Heart right ventricle (tissue), 16 donors: ENCODE measurements around the gene PAX3. TPM values are rescaled to one million over a fixed set of nuclear protein-coding genes. Genes with fewer than 3 reads are reported as not detected.

Source experiments
- ATAC-seq, 8 donors: fragments of 200-7000 bp; cut with Tn5 transposase; one replicate each; pipeline ENCODE4 v1.9.1; 2020; ENCODE audit warnings: mild to moderate bottlenecking in 8 of 8, moderate library complexity in 8 of 8, moderate number of reproducible peaks in 1 of 8
- DNase-seq, 2 donors: peaks; one replicate each; pipeline ENCODE4 v3.0.0-alpha.2; 2020
- H3K27ac ChIP-seq, 10 donors: fragments of 200-600 bp; sonication (generic) in 2 of 10; one replicate each; pipeline versions ENCODE4 v1.5.0 to v1.8.0; 2020 to 2022; ENCODE audit warnings: mild to moderate bottlenecking in 3 of 10
- H3K27me3 ChIP-seq, 7 donors: fragments of 200-600 bp; one replicate each; pipeline ENCODE4 v1.8.0; 2021 to 2022; ENCODE audit warnings: mild to moderate bottlenecking in 2 of 7
- H3K36me3 ChIP-seq, 9 donors: fragments of 200-600 bp; sonication (generic) in 1 of 9; one replicate each; pipeline versions ENCODE4 v1.5.0 to v1.8.0; 2020 to 2022; ENCODE audit warnings: mild to moderate bottlenecking in 2 of 9
- H3K4me1 ChIP-seq, 9 donors: fragments of 200-600 bp; sonication (generic) in 1 of 9; one replicate each; pipeline versions ENCODE4 v1.5.0 to v1.8.0; 2020 to 2022; ENCODE audit warnings: mild to moderate bottlenecking in 4 of 9
- H3K4me3 ChIP-seq, 10 donors: fragments of 200-600 bp; sonication (generic) in 2 of 10; one replicate each; pipeline versions ENCODE4 v1.5.0 to v1.8.0; 2020 to 2022; ENCODE audit warnings: mild to moderate bottlenecking in 7 of 10, moderate library complexity in 2 of 10
- H3K9me3 ChIP-seq, 11 donors: fragments of 200-600 bp in 10 of 11; sonication (generic) in 2 of 11; one replicate each; pipeline versions ENCODE4 v1.5.0 to v1.8.0; 2013 to 2022; ENCODE audit warnings: mild to moderate bottlenecking in 2 of 11, control low read depth in 1 of 11, moderate library complexity in 1 of 11
- CTCF ChIP-seq, 9 donors: fragments of 200-600 bp; sonication (generic) in 2 of 9; IDR thresholded peaks; one replicate each; pipeline versions ENCODE4 v1.5.0 to v1.8.0; 2021 to 2022; ENCODE audit warnings: antibody characterized with exemption in 9 of 9, mild to moderate bottlenecking in 5 of 9, moderate library complexity in 1 of 9
- WGBS, 2 donors: extraction: QIAGEN DNeasy Blood & Tissue Kit; methylation state at CpG; one replicate each; pipeline ENCODE4 v1.1.7; 2013; ENCODE audit warnings: inconsistent platforms in 1 of 2; 5-methylcytosine and 5-hydroxymethylcytosine counted together
- intact Hi-C, 10 donors: fragments of 100-400 bp; cut with DNase I; formaldehyde crosslinking; loops; one replicate each; pipeline versions ENCODE4 v1.11.1 to v1.14.2; 2022
- polyA plus RNA-seq, 2 donors: library from polyadenylated mRNA; stranded (reverse); fragments of 200-250 nt; gene quantifications; one replicate each; pipeline ENCODE4 v1.2.3, GENCODE V29; 2013
- total RNA-seq, 10 donors: library from RNA; stranded (reverse); fragmentation: NEBNext Ultra II Directional in 3 of 10; extraction: Animal tissue kit (Norgen Biotek cat#: 25700) in 3 of 10; gene quantifications; one replicate each; pipeline versions ENCODE4 v1.2.1 to v1.2.4, GENCODE V29; 2021 to 2023
- donor health status: Arrhythmogenic right ventricular cardiomyopathy.
- donor health status: ischemic (EF 13 %, LVEDD 7.1; RV severe dilation, severe dysfunction).
- donor health status: healthy with polysubstance abuse.
- donor health status: DM: no; HTN: yes; CAD: no.
- donor health status: DM: no; HTN: no; CAD: no.
- donor health status: ischemic (EF 25% LVEDD 6.9; RV normal size, moderate dysfunction).
- donor health status: ischemic (EF 25% LVEDD 5.7; RV mildly dilated, moderate dysfunction).
- donor health status: healthy.
- donor health status: DM: yes; HTN: yes; CAD: no.
- donor health status: Ischemic cardiomyopathy.
- donor health status: ischemic (EF 35%, LVEDD 5.7; RV mildly dilated, moderate dysfunction).
- donor health status: nonischemic (EF 11% LVEDD 7.7; RV severe dilation, severe dysfunction).
- donor health status: DM: yes; HTN: yes; CAD: no.
- donor health status: PGD.
- donor health status: ischemic (EF 29% LVEDD 5.4; RV normal size, mild dysfunction).
- donor health status: nonischemic (EF 23%, LVEDD 6.1; RV moderate dilation, normal function).

Gene PAX3
- total and polyA plus RNA-seq, 12 donors, result 0.01 TPM; not detected in 11

GRCh38 chr2:222218786-222219185 is 80.0 kb downstream of the PAX3 start:
- WGBS, 2 donors, result 25 to 26% methylated on average over 6 of the region's 6 CpGs
- TF ChIP-seq CTCF (IDR thresholded peaks at IDR 0.05), result no peak
- no peak overlapping the region for H3K27ac ChIP-seq
- ATAC-seq (no peak), DNase-seq (no peak)
- no peaks in the 10 kb centered on the region for H3K9me3 ChIP-seq
- no peaks in the 10 kb centered on the region for H3K36me3 ChIP-seq
- H3K4me1 ChIP-seq, result no peaks in the 10 kb centered on the region
- intact Hi-C loops, result no loop called here
- peaks cover 0 to 34% (median 12%) of the 10 kb centered on the region in 7 donors for H3K27me3 ChIP-seq
- H3K4me3 ChIP-seq, result no peak overlapping the region

GRCh38 chr2:222217712-222218111 is 81.1 kb downstream of the PAX3 start:
- no peak overlapping the region for H3K27ac ChIP-seq
- ATAC-seq (no peak), DNase-seq (no peak)
- TF ChIP-seq CTCF (IDR thresholded peaks at IDR 0.05), result no peak
- H3K4me1 ChIP-seq, result no peaks in the 10 kb centered on the region
- no peak overlapping the region for H3K4me3 ChIP-seq
- H3K9me3 ChIP-seq, result no peaks in the 10 kb centered on the region
- H3K27me3 ChIP-seq, result peaks cover 0 to 37% (median 9%) of the 10 kb centered on the region in 7 donors
- intact Hi-C loops, result no loop called here
- no peaks in the 10 kb centered on the region for H3K36me3 ChIP-seq
- WGBS, 2 donors, result 62 to 72% methylated on average over 1 of the region's 1 CpG

GRCh38 chr2:222214885-222215284 is 83.9 kb downstream of the PAX3 start:
- ATAC-seq (no peak), DNase-seq (no peak)
- Histone ChIP-seq H3K4me1 (no peaks in the 10 kb centered on the region), H3K9me3 (no peaks in the 10 kb centered on the region), H3K27me3 (peaks cover 0 to 55% (median 15%) of the 10 kb centered on the region in 7 donors), H3K27ac (no peak overlapping the region), H3K4me3 (no peak overlapping the region), H3K36me3 (no peaks in the 10 kb centered on the region)
- intact Hi-C loops, result no loop called here
- no peak for TF ChIP-seq CTCF (IDR thresholded peaks at IDR 0.05)
- 38 to 56% methylated on average over 1 of the region's 1 CpG for WGBS, 2 donors

GRCh38 chr2:222213049-222213448 is 85.7 kb downstream of the PAX3 start:
- no peaks in the 10 kb centered on the region for H3K9me3 ChIP-seq
- TF ChIP-seq CTCF (IDR thresholded peaks at IDR 0.05), result no peak
- no peak overlapping the region for H3K27ac ChIP-seq
- ATAC-seq (no peak), DNase-seq (no peak)
- H3K27me3 ChIP-seq, result peaks cover 0 to 56% (median 12%) of the 10 kb centered on the region in 7 donors
- no peaks in the 10 kb centered on the region for H3K4me1 ChIP-seq
- H3K4me3 ChIP-seq, result no peak overlapping the region
- no peaks in the 10 kb centered on the region for H3K36me3 ChIP-seq
- intact Hi-C loops, result no loop called here
- WGBS, 2 donors, result 47 to 48% methylated on average over 5 of the region's 5 CpGs
